SKM-1 treated with dmso at 0.1 percent for 144 hours (cell line): ENCODE results near the gene AHSA1.

Source experiments
- DNase-seq: peaks from one replicate; lab custom pipeline; 2025; ENCODE audit not compliant: unreplicated experiment; lab: John Stamatoyannopoulos, UW

AHSA1 gene

DNA sequence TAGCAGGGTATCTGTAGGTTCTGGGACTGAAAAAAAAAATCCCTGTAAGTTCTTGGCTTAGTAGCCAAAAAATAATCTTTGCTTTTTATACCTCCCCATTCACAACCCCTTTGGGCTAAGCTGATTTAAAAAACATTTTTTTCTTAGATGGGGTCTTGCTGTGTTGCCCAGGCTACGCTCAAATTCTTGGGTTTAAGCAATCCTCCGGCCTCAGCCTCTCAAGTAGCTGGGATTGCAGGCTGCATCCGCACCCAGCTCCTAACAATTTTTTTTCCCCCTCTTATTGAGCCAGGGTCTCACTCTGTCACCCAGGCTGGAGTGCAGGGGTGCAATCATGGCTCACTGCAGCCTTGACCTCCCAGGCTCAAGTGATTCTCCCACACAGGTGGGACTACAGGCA lies 49.9 kb downstream of the AHSA1 start:
- DNase-seq: no peak

DNA sequence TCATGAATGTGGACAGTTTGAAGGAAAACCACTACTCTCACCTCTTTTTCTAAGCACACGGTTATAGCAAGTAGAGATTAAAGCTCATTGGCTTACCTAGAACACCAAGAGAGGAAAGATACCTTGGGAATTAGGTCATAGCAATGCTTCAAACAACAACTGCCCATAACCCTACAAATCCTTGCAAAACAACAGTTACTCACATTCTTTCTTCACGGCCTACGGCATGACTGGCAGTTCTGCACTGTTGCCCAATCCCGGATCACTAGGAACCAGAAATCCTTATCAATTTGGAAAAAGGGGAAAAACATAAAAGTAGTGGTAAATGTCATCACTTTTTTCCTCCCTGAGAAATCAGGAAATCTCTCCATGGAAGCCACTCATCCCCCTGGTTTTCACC lies 50.4 kb downstream of the AHSA1 start:
- no peak for DNase-seq

DNA sequence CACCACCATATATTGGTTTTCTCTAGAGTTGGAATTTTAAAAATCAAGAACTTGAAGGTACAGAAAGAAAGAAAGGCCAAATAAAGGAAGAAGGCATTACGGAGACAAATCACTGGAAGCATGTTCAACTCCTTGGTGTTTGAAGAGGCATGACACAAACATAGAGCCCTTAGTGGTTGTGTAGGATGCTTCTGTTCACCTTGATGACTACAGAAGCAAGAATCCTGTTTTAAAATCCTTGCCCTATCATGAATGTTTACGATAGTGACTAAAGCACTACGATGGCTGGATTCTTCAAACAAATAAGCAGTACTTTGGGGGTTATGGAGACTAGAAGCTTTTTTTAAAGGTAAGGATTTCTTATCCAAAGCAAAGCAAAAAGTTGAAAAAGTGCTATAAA lies 51.0 kb downstream of the AHSA1 start:
- DNase-seq: no peak

- no peak for DNase-seq
Observed at GRCh38 chr14:77509366-77509765, 51.5 kb downstream of the AHSA1 start.

DNA sequence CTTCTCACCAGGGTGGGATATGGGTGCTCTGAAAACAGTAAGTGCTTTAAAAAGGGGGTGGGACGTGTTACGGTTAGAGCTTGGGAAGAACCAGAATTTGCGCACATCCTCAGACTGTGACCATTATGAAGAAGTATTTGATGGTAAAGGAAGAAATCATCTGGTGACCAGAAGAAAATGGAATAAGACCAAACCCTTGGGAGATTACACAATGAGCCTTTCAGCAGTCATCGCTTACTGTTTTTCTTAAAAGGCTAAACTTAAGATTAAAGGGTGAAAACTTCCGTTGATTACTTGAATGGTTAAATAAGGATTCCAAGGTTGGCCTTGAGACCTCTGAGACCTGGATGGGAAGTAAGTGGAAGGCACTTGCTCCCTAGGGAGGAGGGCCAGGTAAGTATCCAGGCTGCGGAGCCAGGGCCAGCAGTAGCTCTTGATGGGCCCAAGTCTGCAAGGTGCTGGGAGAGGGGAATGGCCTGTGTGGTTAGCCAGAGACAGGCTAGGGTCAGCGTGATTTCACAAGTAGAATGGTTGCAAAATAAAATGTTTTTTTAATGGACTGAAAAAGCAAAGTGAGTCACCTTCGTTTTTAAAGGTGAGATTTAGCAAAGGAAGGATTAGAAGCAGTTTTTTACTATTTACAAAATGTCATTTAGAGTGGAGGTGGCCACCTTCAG lies 53.7 kb downstream of the AHSA1 start:
- no peak for DNase-seq

DNA sequence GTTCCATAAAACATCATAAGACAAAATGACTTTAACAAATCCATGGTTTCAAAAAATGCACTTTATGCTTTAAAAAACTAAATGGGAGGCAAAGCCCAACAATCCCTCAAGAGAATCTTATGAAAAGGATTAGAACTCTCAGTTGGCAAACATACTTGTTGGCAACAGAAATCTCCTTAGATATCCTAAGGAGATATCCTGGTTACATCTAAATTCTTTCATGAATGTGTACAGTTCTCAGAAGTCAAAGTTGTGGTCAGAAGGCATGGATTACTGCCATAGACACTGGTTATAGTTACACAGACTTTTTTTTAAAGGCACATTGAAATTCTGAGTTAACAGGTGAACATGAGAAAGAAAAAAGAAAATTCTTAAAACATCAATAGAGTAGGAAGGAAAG lies 58.2 kb downstream of the AHSA1 start:
- DNase-seq: no peak
